Activated T-helper 1 cell treated with Interleukin-2 at 50 U/mL for 16 hours (primary cell): ENCODE results near the gene MISP.
A peak's percentile ranks its signal among the peaks of the same experiment; 100 is the strongest.
"Not testable (repeated sequence)": the region's sequence is repeated elsewhere in the genome, so short reads cannot be mapped to it uniquely, and the experiment has no call there.

Source experiments
- DNase-seq: peaks from one replicate; pipeline ENCODE4 v3.0.0-alpha.2; 2020; ENCODE audit warnings: low read depth

The MISP gene, protein sequence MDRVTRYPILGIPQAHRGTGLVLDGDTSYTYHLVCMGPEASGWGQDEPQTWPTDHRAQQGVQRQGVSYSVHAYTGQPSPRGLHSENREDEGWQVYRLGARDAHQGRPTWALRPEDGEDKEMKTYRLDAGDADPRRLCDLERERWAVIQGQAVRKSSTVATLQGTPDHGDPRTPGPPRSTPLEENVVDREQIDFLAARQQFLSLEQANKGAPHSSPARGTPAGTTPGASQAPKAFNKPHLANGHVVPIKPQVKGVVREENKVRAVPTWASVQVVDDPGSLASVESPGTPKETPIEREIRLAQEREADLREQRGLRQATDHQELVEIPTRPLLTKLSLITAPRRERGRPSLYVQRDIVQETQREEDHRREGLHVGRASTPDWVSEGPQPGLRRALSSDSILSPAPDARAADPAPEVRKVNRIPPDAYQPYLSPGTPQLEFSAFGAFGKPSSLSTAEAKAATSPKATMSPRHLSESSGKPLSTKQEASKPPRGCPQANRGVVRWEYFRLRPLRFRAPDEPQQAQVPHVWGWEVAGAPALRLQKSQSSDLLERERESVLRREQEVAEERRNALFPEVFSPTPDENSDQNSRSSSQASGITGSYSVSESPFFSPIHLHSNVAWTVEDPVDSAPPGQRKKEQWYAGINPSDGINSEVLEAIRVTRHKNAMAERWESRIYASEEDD

DNA sequence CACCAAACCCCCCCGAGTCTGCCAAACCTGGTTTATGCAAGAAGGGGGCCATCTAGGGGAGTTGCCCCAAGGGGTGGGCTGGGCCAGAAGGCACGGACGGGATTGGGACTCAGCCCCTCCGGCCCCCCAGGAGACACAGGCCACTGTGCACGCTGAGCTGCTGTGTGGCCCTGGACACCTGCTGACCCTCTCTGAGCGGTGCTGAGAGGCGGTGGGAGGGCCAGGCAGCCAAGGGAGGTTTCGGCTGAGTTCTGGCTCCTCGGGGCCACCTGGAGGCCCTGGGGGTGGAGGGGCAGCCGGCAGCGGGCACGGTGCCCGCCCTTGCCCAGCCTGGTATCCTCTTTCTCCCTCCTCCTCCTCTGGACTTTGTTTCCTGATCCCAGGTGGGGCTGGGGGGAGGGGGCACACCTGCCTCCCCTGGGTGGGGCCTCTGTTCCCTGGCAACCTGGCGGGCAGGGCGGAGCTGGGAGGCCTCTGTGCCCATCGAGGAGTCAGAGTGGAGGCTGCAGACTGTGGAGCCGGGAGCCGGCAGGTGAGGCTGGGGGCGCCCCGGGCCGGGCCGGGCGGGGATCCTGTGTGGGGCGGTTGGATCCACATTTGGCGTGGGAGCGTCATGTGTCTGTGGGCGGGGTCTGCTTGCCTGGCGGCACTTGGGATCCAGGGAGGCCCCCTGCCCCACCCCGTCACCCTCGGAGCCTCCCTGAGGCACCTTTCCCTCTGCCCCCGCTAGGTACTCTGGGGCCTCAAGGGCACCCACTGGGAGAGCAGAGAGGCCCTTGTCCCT is at the start of gene MISP:
Gene MISP (plus strand): TSS at position 473 of the 784 bp plus-strand sequence. CDS start 5,835 bp downstream, outside the sequence.
- no peak for DNase-seq

DNA sequence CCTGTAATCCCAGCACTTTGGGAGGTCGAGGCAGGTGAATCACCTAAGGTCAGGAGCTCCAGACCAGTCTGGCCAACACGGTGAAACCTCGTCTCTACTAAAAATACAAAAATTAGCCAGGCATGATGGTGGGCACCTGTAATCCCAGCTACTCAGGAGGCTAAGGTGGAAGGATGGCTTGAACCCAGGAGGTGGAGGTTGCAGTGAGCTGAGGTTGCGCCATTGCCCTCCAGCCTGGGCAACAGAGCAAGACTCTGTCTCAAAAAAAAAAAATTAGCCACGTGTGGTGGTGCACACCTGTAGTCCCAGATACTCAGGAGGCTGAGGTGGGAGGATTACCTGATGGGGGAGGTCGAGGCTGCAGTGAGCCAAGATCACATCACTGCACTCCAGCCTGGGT is 48.1 kb upstream of the MISP start:
- not testable (repeated sequence) for DNase-seq

DNA sequence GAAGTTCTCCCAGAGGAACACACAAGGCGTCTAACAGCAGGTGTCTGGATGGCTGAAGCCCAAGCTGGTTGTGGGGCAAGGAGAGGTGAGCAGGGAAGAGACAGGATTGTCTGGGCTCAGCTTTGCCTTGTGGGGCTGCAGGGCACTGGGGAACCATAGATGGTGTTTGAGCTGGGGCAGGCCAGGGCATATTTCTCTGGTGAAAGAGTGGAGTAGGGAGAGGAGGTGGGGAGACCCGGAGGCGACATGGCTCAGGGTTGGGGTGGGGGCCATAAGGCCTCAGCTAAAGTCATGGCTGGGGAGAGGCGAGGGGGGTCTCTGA is 47.6 kb upstream of the MISP start:
- DNase-seq: no peak

DNA sequence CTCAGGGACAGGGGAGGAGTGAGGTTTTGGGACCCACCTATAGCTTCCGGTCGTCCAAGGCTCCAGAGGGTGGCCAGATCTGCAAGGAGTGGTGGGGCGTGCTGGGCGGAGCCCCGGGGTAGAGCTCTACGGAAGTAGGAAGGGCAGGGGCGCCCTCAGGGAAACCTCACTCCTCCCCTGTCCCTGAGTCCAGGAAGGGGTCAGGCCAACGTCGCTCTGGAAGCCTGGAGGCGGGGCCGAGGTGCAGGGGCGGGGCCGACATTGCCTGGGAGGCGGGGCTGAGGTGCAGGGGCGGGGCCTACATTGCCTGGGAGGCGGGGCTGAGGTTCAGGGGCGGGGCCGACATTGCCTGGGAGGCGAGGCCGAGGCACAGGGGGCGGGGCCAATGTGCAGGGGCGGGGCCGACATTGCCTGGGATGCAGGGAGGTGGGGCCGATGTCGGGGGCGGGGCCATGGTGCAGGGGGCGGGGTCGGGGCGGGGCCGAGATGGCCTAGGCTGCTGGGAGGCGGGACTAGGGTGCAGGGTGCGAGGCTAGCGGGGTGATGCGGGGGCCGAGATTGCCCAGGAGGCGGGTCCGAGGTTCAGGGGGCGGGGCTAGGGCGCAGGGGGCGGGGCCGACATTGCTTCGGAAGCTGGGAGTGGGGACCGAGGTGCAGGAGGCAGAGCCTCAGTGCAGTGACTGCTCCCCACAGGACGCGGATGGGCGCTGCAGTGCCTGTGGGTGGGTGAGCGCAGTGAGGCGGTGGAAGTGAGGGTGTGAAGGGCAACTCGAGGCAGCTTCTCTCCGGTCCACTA is 47.1 kb upstream of the MISP start:
- peak; percentile 35 for DNase-seq

DNA sequence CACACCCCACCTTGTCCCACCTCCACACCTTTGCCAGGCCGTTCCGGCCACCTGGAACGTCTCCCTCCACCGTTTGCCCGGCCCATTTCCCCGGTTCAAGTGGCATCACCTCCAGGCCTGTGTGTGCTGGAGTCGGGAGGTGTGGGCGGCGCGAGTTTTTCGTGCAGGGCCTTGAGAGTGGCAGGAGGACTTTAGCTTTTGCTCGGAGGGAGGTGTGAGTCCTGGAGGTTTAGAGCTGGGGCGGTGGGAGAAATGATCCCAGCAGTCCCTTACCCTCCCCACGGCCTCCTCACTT is 46.5 kb upstream of the MISP start:
- DNase-seq: no peak

DNA sequence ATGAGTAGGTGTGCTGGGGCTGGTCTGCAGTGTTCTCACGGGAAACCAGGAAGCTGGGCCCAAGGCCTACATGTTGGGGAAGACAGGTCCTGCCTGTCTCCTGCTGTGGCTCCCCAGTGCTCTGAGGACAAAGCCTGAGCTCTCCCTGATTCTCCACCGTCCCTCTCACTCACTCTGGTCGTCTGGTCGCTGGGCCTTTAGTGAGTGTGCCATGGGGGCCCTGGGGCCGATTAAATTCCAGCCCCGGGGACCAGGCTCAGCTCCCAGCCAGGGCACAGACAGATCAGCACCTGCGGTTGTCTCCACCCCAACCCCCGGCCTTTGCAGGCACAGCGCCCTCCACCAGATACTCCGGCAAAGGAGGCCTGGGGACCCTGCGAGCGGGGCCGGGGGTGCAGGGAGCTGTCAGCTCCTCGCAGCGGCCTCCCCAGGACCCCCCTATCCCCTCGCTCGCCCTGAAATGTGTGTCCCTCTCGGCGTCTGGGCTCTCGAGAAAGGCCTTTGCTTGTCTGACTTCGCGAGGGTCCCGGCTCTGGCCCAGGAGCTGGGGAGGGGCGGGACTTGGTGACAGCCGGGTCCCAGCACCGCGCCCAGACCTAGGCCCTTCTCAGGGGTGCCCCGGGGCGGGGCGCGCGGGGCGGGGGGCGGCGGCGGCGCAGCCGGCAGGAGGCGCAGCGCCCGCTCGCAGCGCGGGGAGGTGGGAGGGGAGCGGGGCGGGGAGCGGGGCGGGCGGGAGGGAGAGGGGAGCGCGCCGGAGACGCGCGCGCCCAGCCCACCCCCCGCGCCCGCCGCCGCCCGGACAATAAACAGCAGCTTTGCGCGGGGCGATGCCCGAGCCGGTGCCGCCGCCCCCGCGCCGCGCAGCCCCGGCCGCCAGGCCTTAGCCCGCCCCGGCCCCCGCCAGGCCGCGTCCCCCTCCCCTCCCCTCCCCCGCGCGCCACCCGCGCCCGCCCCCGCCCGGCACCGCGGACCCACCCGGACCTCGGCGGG is 42.5 kb upstream of the MISP start, which contains the start of gene PALM:
Gene PALM (plus strand): TSS at position 782 of the 990 bp plus-strand sequence. CDS start 212 bp downstream, outside the sequence.
- no peak for DNase-seq

DNA sequence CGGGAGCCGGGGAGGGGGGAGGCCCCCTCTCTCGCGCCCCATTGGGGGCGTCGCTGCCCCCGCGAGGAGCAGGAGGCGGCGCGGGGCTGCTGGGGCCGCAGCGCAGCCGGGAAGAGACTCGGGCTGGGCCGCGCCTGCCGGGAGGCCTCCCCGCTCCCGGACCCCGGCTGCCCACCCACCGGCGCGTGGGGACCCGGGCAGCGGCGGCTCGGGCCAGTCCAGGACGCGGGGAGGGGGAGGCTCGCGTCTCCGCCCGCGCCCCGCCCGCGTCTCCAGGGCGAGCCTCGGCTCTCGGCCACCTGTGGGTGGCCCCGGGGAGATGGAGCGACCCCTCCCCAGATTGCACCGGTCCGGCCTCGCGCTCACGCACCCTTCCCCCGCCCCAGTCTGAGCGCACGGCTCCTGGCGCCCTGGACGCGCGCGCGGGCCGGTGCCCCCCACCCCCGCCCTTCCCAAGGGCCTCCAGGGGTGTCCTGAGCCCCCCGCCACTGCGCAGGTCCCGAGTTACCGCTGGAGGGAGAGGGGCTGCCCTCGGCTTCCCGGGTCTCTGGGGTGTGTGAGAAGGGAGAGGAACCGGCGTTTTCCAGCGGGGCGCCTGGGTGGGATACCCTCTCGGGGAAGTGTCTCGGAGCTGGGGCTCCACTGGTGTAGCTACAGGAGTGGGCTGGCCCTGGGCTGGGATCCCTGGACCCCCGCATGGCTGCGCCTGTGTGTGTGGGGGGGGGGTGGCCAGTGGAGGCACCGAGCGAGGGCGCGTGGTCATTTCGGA is 41.5 kb upstream of the MISP start:
- no peak for DNase-seq

DNA sequence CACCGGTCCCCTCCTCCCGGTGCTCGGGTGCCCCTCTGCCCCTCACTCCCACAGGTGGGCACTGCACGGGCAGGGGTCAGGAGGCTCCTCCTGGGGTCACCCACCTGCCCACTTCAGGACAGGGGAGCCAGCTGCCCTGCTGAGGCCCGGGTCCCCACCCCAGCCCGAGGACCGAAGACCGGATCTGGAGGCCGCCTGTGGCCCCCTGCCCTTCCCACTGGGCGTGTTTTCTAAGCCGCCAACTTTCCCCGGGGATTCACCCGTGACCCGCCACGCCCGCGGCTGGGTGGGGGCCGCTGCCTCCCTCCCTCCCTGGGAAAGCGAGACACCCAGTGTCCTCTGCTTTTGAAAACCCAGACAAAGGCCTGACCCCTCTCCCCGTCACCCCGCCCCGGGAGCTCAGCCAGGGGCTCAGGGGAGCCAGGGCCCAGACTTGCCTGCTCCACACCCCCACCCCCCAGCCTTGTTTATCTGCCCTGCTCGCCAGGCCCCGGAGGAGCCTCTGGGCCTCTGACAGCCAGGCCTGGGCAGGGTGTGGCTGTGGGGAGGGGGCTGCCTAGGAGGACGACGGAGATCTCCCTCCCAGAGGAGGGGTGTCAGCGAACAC is 40.8 kb upstream of the MISP start:
- no peak for DNase-seq

DNA sequence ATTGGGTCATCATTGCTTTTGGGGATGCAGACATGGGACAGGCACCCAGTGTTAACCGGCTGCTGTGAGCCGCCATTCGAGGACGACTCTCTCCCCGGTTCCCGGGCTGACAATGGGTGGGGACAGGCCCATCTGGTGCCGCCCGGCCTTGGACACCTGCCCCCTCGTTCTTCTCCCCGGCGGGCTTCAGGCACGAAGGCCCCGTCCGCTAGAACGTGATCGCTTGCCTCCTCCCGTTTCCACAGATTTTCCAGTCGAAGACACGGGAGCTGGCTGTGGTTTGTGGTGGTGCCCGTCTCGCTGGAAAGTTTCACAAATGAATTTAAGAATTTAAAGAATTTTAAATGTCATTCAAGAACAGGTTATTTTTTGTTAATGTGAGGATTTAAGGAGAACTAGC is 40.1 kb upstream of the MISP start:
- DNase-seq: no peak

DNA sequence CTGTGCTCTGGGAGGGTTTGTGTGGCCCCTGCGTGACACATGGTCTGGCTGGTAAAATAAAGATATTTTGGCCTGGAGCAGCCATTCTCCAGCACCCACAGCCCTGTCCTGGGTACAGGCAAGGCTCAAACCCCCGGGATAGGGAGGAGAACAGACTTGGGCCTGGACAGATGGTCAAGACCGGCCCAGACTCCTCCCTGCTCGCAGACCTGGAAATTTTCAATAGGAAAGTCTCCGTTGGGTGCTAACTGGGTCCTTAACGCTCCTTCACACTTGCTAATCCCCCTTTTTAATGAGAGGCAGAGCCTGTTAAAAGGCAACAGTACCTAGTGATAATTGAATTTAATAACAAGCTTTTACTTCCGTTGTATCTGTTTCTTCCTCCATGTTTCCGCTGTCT is 39.7 kb upstream of the MISP start:
- no peak for DNase-seq

DNA sequence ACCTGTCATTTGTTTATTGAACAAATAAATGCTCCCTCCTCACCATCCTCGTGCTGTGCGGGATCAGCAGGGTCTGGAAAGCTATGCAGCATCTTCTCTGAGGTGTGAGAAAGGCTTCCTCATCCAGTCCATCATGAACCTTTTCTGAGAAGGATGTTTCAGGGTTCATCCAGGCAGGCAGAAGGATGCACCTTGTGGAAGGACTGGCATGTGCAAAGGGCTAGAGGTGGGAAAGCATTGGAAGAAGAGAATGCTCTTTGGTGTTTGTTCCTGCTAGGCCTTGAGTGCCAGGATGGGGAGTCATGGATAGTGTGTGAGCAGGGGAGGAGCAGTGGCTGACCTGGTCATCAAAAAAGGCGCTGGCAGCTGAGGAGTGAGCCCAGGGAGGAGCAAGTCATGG is 35.6 kb upstream of the MISP start:
- DNase-seq: no peak

DNA sequence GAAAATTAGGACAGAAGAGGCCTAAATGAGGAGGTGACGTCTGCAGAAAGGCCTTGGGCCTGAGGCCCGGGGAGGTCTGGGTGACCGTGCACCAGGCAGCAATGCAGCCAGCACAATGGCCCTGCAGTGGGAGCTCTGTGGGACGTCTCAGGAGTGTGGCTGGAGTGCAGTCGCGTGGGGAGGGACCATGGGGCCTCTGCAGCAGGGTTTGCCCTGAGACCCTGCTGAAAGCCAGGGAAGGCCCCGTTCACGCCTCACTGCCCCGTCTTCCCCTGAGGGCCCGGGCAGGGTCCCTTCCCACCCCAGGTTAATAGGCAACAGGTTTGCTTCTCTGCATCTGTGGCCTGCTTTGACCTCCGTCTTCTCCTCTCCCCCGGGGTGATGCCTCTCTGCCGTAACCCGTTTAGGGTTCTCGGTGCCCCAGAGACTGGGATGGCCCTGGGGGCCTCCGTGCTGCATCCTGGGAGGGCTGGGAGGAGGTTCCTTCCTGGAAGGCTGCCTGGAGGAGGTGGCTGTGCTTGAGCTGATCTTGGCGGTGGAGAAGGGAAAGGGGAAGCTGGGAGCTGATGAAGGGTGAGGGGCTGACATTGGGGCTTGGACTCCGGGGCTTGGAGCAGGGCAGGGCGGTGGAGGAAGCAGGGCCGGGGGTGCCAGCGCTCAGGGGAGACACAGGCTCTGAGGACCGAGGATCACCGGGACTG is 32.5 kb upstream of the MISP start:
- DNase-seq: no peak

DNA sequence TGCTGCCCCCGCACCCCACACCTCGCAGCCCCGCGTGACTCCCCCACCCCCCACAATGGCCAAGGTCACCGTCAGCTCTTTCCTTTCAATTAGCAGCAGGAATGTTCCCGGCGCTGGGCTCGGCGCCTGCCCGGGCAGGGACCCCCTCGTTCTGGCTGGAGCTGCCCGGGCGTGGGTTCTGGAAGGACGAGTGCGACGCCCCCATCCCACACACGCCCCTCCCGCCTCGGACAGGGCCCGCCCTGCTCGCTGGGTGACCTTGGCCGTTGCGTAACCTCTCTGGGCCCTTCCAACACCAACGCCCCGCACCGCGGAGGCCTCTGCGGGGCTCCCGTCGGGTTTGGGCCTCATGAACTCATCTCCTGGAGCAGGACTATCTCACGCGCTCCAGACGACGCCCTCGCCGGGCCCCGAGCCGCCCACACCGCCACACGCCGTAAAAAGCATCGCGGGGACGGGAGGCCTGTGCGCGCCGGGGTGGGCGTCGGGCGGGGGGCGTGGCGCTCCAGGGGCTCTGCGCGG is 31.9 kb upstream of the MISP start:
- DNase-seq: no peak

DNA sequence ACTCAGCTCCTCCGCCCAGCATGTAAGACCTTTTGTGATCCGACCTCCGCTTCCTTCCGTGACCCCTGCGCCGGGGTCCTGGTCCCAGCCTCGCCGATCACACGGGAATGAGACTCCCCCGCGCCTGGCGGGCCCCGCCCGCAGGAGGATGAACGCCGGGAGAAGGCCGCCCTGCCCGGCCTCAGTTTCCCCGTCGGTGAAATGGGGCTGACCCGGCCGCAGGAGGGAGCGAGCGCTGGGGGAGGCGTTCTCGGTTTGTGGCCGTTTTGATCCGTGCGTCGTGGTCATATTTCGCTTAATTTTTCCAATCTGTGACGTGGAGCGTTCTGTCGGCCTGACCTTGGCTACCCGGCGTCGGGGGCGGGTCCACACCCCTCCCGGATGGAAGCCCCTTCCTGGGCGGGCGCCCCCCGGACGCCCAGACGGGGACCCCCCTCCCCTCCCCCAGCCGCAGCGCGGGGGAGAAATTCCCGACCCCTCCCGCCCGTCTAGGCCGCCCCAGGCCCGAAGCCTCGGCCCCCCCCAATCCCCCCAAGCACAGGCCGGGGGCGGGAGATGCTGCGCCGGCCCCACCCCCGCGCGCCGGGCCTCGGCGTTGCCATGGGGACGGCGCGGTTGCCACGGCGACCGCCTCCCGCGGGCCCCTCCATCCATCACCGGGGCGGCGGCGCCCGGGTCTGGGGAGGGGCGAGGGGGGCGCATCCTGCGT is 31.1 kb upstream of the MISP start:
- no peak for DNase-seq

DNA sequence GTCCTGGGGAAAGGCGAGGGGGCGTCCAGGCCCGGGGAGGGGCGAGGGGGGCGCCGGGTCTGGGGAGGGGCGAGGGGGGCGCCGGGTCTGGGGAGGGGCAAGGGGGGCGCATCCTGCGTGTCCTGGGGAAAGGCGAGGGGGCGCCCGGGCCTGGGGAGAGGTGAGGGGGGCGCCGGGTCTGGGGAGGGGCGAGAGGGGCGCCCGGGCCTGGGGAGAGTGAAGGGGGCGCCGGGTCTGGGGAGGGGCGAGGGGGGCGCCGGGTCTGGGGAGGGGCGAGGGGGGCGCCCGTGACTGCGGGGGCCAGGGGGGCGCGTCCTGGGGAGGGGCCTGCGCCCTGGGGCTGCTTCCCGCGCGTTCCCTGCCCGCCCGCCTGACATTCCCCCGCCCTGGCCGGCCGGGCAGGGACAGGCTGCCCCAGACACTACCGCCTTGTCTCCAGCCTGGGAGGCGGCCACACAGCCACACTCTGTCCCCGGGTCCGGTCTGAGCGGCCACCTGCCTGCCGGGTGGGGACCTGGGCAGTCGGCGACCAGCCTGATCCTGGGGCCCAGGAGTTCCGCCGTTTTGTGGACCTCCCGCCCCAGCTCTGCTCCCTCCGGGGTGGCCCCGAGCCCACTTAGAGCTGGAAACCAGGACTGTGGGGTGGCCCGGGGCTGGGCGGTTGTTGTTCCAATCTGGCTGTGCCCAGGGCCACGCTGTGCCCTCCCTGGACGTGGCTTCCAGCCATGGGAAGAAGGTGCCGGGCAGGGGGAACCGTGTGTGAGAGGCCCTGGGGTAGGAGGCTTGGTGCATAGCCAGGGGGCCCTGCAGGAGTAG is 30.4 kb upstream of the MISP start:
- no peak for DNase-seq

DNA sequence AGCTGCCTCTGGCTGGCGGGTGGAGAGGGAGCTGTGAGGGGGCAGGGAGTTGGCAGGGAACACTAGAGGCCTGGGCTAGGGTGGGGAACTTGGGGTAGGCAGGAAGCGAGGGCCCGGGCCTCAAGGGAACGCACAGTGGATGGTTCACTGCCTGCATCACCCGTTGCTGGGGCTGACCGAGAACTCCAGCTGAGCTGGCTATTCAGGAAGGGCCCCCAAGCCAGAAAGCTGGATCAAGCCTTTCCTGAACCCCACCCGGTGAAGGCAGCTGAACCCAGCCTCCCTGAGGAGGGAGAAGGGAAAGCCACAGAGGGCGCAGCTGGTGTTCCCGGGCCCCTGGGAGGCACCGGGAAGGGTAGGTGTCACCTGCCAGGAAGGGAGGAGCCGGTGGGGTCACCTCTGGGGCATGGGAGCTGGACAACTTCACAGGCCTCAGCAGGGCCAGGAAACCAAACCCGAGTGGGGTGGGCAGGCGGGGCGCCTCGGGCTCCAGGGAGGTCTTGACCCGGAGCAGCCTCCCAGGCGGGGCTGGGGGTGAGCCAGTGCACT is 28.3 kb upstream of the MISP start:
- DNase-seq: no peak

DNA sequence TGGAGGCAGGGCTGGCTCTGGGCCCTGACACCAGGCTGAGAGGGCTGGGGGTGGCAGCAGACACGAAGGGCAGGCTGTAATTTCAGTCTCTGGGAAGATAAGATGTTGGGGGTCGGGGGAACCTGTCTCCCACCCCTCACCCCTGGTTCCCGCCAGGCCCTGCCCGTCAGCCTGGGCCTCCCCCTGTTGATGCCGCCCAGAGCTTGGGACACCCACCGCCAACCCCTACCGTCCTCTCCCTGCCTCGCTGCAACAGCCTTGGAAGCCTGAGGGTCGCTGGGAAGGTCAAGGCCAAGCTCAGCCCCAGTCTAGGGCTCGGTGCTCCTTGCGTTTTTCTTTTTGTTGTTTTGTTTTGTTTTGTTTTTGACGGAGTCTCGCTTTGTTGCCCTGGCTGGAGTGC is 27.7 kb upstream of the MISP start:
- DNase-seq: no peak
